Measurements from ENCODE around the gene ALPK1.

ALPK1 gene

GRCh38 chr4:112270051-112270450 lies 27.1 kb upstream of the ALPK1 start:
- DNase-seq (ENCODE audit: low read depth) = no peak
- in situ Hi-C loops (cut with HindIII; ENCODE audit: low sequenced_read_pairs) = no loop called here
- no peak for TF ChIP-seq CTCF (IDR thresholded peaks at IDR 0.05; ENCODE audit: low read depth, low read length, missing control alignments)
- no peak overlapping the region for H3K4me3 ChIP-seq (ENCODE audit: low read depth, low read length)

- in situ Hi-C loops (cut with HindIII; ENCODE audit: low sequenced_read_pairs) = no loop called here
- DNase-seq (ENCODE audit: low read depth) = no peak
- H3K4me3 ChIP-seq (ENCODE audit: low read depth, low read length) = no peak overlapping the region
- no peak for TF ChIP-seq CTCF (IDR thresholded peaks at IDR 0.05; ENCODE audit: low read depth, low read length, missing control alignments)
Observed at GRCh38 chr4:112270640-112271421, 26.3 kb upstream of the ALPK1 start.

- no peak for DNase-seq (ENCODE audit: low read depth)
- no peak overlapping the region for H3K4me3 ChIP-seq (ENCODE audit: low read depth, low read length)
- in situ Hi-C loops (cut with HindIII; ENCODE audit: low sequenced_read_pairs) = no loop called here
- TF ChIP-seq CTCF (IDR thresholded peaks at IDR 0.05; ENCODE audit: low read depth, low read length, missing control alignments) = no peak
Observed at GRCh38 chr4:112272292-112272691, 24.9 kb upstream of the ALPK1 start.

- no peak for TF ChIP-seq CTCF (IDR thresholded peaks at IDR 0.05; ENCODE audit: low read depth, low read length, missing control alignments)
- no peak overlapping the region for H3K4me3 ChIP-seq (ENCODE audit: low read depth, low read length)
- in situ Hi-C loops (cut with HindIII; ENCODE audit: low sequenced_read_pairs) = no loop called here
- no peak for DNase-seq (ENCODE audit: low read depth)
Observed at GRCh38 chr4:112274959-112275358, 22.2 kb upstream of the ALPK1 start.

DNA sequence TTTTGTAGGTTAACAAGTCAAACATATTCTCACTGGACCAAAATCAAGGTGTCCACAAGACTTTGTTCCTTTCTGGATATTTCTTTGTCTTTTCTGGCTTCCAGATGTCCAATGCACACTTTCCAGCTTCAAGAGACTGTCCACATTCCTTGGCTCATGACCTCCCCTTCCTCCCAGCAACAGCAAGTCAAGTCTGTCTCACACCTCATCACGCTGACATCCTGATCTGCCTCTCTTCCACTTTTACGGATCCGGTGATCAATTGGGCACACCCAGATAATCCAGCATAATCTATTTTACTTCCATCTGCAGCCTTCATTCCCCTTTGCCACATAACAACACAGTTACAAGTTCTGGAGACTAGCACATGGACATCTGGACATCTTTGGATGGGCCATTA lies 21.1 kb upstream of the ALPK1 start:
- no peak overlapping the region for H3K4me3 ChIP-seq (ENCODE audit: low read depth, low read length)
- in situ Hi-C loops (cut with HindIII; ENCODE audit: low sequenced_read_pairs) = no loop called here
- TF ChIP-seq CTCF (IDR thresholded peaks at IDR 0.05; ENCODE audit: low read depth, low read length, missing control alignments) = no peak
- DNase-seq (ENCODE audit: low read depth) = no peak

- DNase-seq (ENCODE audit: low read depth) = no peak
- TF ChIP-seq CTCF (IDR thresholded peaks at IDR 0.05; ENCODE audit: low read depth, low read length, missing control alignments) = no peak
- H3K4me3 ChIP-seq (ENCODE audit: low read depth, low read length) = no peak overlapping the region
- in situ Hi-C loops (cut with HindIII; ENCODE audit: low sequenced_read_pairs) = no loop called here
Observed at GRCh38 chr4:112277220-112277619, 19.9 kb upstream of the ALPK1 start.
